ENCODE data around the gene MSLN.

MSLN gene

DNA sequence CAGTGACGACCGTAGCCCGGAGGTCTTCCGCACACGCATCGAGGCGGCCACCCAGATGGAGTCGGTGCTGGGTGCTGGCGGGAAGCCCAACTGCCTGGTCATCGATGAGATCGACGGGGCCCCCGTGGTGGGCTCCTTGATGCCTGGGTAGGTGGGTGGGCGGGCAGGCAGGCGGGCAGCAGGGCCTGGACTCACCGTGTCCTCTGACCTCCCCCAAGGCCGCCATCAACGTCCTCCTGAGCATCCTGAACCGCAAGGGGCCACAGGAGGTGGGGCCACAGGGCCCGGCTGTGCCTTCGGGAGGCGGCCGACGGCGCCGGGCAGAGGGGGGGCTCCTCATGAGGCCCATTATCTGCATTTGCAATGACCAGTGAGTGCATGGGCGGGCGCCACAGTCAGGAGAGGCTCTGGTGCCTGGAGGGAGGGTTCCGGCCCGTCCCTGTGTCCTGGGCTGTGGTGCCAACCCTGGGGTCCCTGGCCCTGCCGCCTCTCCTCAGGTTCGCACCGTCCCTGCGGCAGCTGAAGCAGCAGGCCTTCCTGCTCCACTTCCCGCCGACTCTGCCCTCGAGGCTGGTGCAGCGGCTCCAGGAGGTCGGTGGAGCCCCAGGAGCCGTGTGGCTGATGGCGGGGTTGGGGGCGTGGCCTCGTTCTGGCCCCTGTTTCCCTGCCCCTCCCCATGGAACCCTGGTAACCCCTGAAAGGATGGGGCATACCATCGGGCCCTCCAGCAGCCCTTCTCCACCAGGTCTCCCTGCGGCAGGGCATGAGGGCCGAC is 31.9 kb downstream of the MSLN start:
- no peak for DNase-seq (ENCODE audit: low read depth, low spot score)

DNA sequence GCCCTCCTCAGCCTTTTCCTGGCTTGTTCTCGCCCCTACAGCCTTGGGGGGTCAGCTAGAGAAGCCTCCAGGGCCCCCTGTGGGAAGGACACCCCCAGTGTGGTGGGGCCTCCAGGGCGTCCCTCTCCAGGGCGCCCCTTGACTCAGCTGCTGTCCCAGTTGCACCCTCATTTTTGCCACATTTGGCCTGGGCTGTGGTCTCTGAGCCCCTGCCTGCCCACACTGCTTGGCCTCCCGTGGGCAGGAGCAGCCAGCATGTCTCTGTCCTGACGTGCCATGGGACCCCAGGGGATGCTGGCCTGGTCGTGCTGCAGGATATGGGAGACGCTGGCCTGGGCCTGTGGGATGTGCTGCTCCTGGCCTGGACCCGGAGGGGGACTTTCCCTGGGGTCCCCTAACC is 32.9 kb downstream of the MSLN start:
- Histone ChIP-seq H3K36me3 (ENCODE audit: insufficient read depth, low read length) (peaks cover 14% of the 10 kb centered on the region; the same call in 1 of the 2 replicates), H3K9ac (ENCODE audit: insufficient read length) (no peak overlapping the region), H3K27ac (no peak overlapping the region), H3K9me3 (ENCODE audit: low read depth, low read length) (no peaks in the 10 kb centered on the region), H3K4me3 (no peak overlapping the region)
- DNase-seq (ENCODE audit: low read depth, low spot score): no peak
- TF ChIP-seq POLR2AphosphoS5 (IDR thresholded peaks at IDR 0.05; ENCODE audit: borderline replicate concordance, low read depth, low read length) (no peak), FOXP2 (optimal IDR thresholded peaks at IDR 0.05; ENCODE audit: control extremely low read depth, extremely low read length, insufficient read depth) (no peak), EZH2 (IDR thresholded peaks at IDR 0.05) (no peak)

More for the DNA sequence above, 31.9 kb downstream of the MSLN start:
- Histone ChIP-seq H3K9ac (ENCODE audit: insufficient read length) (no peak overlapping the region), H3K4me3 (no peak overlapping the region), H3K27ac (no peak overlapping the region), H3K9me3 (ENCODE audit: low read depth, low read length) (no peaks in the 10 kb centered on the region), H3K36me3 (ENCODE audit: insufficient read depth, low read length) (peaks cover 14% of the 10 kb centered on the region; the same call in 1 of the 2 replicates)
- TF ChIP-seq POLR2AphosphoS5 (IDR thresholded peaks at IDR 0.05; ENCODE audit: borderline replicate concordance, low read depth, low read length) (no peak), EZH2 (IDR thresholded peaks at IDR 0.05) (no peak), FOXP2 (optimal IDR thresholded peaks at IDR 0.05; ENCODE audit: control extremely low read depth, extremely low read length, insufficient read depth) (no peak)

DNA sequence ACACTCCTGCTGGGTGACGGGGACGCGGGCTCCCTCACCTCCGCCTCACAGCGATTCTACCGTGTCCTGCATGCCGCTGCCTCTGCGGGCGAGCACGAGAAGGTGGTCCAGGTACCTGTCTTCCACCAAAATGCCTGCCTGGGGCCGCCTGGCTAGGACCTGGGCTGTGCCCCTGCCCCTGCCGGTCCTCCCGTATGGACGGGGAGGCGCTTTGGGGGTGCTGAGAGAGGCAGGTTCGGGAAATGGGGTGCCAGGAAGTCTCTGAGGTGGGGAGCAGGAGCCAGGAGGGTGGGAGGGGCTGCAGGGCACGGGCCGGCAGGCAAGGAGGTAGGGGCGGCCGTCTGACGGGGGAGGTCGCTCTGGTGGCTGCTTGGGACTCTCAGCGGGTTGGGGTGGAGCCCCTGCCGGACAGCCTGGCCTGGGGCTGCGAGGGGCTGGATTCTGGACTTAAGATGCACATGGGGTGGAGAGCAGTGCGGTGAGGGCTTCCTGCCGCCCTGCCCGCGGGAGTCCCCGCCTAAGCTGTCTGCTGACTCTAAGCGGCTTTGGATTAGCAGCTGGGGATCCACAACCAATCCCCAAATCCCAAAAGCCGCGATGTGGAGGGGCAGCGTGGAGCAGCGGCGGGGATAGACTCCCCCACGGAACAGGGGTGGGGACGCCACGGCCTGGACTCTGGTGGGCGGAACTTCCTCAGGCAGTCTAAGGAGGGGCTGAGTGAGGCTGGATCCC is 33.7 kb downstream of the MSLN start:
- no peak for TF ChIP-seq EZH2 (IDR thresholded peaks at IDR 0.05)
- no peak for TF ChIP-seq POLR2AphosphoS5 (IDR thresholded peaks at IDR 0.05; ENCODE audit: borderline replicate concordance, low read depth, low read length)
- TF ChIP-seq FOXP2 (optimal IDR thresholded peaks at IDR 0.05; ENCODE audit: control extremely low read depth, extremely low read length, insufficient read depth): no peak
- Histone ChIP-seq H3K9ac (ENCODE audit: insufficient read length) (no peak overlapping the region), H3K4me3 (no peak overlapping the region), H3K27ac (no peak overlapping the region), H3K36me3 (ENCODE audit: insufficient read depth, low read length) (peaks cover 14% of the 10 kb centered on the region; the same call in 1 of the 2 replicates), H3K9me3 (ENCODE audit: low read depth, low read length) (no peaks in the 10 kb centered on the region)
- no peak for DNase-seq (ENCODE audit: low read depth, low spot score)

GRCh38 chr16:794853-795466 is 34.4 kb downstream of the MSLN start:
- no peak overlapping the region for H3K9ac ChIP-seq (ENCODE audit: insufficient read length)
- no peak for DNase-seq (ENCODE audit: low read depth, low spot score)
- H3K36me3 ChIP-seq (ENCODE audit: insufficient read depth, low read length): peaks cover 14% of the 10 kb centered on the region; the same call in 1 of the 2 replicates
- no peaks in the 10 kb centered on the region for H3K9me3 ChIP-seq (ENCODE audit: low read depth, low read length)
- no peak overlapping the region for H3K27ac ChIP-seq
- no peak for TF ChIP-seq POLR2AphosphoS5 (IDR thresholded peaks at IDR 0.05; ENCODE audit: borderline replicate concordance, low read depth, low read length)
- no peak for TF ChIP-seq EZH2 (IDR thresholded peaks at IDR 0.05)
- TF ChIP-seq FOXP2 (optimal IDR thresholded peaks at IDR 0.05; ENCODE audit: control extremely low read depth, extremely low read length, insufficient read depth): no peak
- no peak overlapping the region for H3K4me3 ChIP-seq

- peaks cover 11% of the 10 kb centered on the region; the same call in 1 of the 2 replicates for H3K36me3 ChIP-seq (ENCODE audit: insufficient read depth, low read length)
- H3K9ac ChIP-seq (ENCODE audit: insufficient read length): no peak overlapping the region
- H3K27ac ChIP-seq: no peak overlapping the region
- TF ChIP-seq EZH2 (IDR thresholded peaks at IDR 0.05) (no peak), FOXP2 (optimal IDR thresholded peaks at IDR 0.05; ENCODE audit: control extremely low read depth, extremely low read length, insufficient read depth) (no peak), POLR2AphosphoS5 (IDR thresholded peaks at IDR 0.05; ENCODE audit: borderline replicate concordance, low read depth, low read length) (no peak)
- H3K4me3 ChIP-seq: no peak overlapping the region
- no peak for DNase-seq (ENCODE audit: low read depth, low spot score)
- no peaks in the 10 kb centered on the region for H3K9me3 ChIP-seq (ENCODE audit: low read depth, low read length)
Measured at GRCh38 chr16:795580-796229, 35.2 kb downstream of the MSLN start.

DNA sequence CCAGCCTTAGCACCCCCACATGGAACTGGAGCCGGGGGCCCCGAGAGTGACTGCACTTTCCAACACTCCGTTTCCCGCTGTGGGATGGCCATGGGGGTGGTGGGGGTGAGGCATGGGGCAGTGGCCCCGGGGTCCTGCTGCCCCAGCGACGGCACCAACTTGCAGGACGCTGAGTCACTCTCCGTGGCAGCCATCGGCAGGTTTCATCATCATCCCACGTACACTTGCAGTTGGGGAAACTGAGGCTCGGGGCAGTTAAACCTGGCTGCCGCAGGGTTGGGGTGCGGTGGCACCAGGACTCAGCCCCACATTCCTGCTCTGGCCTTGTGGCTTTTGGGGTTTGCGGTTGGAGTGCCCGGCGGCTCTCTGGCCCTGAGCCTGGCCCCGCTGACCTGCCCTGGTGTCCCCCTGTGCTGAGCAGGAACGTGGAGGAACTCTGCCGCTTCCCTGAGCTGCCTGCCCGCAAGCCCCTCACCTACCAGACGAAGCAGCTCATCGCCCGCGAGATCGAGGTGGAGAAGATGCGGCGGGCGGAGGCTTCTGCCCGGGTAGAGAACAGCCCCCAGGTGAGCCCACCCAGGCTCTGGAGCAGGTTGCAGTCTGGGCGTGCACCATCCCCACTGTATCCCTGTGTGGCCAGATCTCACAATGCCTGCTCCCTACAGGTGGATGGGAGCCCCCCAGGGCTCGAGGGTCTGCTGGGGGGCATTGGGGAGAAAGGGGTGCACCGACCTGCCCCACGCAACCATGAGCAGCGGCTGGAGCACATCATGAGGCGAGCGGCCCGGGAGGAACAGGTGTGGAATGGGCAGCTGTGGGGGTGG is 36.0 kb downstream of the MSLN start:
- no peak overlapping the region for H3K9ac ChIP-seq (ENCODE audit: insufficient read length)
- no peaks in the 10 kb centered on the region for H3K9me3 ChIP-seq (ENCODE audit: low read depth, low read length)
- no peak for DNase-seq (ENCODE audit: low read depth, low spot score)
- TF ChIP-seq FOXP2 (optimal IDR thresholded peaks at IDR 0.05; ENCODE audit: control extremely low read depth, extremely low read length, insufficient read depth): no peak
- no peak for TF ChIP-seq POLR2AphosphoS5 (IDR thresholded peaks at IDR 0.05; ENCODE audit: borderline replicate concordance, low read depth, low read length)
- no peak for TF ChIP-seq EZH2 (IDR thresholded peaks at IDR 0.05)
- no peak overlapping the region for H3K27ac ChIP-seq
- no peak overlapping the region for H3K4me3 ChIP-seq
- peaks cover 6% of the 10 kb centered on the region; the same call in 1 of the 2 replicates for H3K36me3 ChIP-seq (ENCODE audit: insufficient read depth, low read length)

- Histone ChIP-seq H3K9me3 (ENCODE audit: low read depth, low read length) (no peaks in the 10 kb centered on the region), H3K4me3 (no peak overlapping the region), H3K36me3 (ENCODE audit: insufficient read depth, low read length) (no peaks in the 10 kb centered on the region; the same call in 1 of the 2 replicates), H3K27ac (no peak overlapping the region), H3K9ac (ENCODE audit: insufficient read length) (no peak overlapping the region)
- TF ChIP-seq POLR2AphosphoS5 (IDR thresholded peaks at IDR 0.05; ENCODE audit: borderline replicate concordance, low read depth, low read length) (no peak), FOXP2 (optimal IDR thresholded peaks at IDR 0.05; ENCODE audit: control extremely low read depth, extremely low read length, insufficient read depth) (no peak), EZH2 (IDR thresholded peaks at IDR 0.05) (no peak)
- DNase-seq (ENCODE audit: low read depth, low spot score): no peak
Measured at GRCh38 chr16:797120-797420, 36.5 kb downstream of the MSLN start.
